Measurements from ENCODE around the gene KRTAP5-4. TPM values are rescaled to one million over a fixed set of nuclear protein-coding genes. Genes with fewer than 3 reads are reported as not detected.
A peak's percentile ranks its signal among the peaks of the same experiment; 100 is the strongest.
"Not testable (repeated sequence)": the region's sequence is repeated elsewhere in the genome, so short reads cannot be mapped to it uniquely, and the experiment has no call there.

The KRTAP5-4 gene
- total RNA-seq, 2 donors from 2014 or later: not detected

- no peaks in the 10 kb centered on the region for H3K36me3 ChIP-seq
- H3K9ac ChIP-seq (ENCODE audit: low read depth in 2 of 2, low read length in 2 of 2): no peak overlapping the region
- H3K27ac ChIP-seq: no peak overlapping the region
- intact Hi-C loops (cut with DNase I): no loop called here
- TF ChIP-seq, protein P1, sequence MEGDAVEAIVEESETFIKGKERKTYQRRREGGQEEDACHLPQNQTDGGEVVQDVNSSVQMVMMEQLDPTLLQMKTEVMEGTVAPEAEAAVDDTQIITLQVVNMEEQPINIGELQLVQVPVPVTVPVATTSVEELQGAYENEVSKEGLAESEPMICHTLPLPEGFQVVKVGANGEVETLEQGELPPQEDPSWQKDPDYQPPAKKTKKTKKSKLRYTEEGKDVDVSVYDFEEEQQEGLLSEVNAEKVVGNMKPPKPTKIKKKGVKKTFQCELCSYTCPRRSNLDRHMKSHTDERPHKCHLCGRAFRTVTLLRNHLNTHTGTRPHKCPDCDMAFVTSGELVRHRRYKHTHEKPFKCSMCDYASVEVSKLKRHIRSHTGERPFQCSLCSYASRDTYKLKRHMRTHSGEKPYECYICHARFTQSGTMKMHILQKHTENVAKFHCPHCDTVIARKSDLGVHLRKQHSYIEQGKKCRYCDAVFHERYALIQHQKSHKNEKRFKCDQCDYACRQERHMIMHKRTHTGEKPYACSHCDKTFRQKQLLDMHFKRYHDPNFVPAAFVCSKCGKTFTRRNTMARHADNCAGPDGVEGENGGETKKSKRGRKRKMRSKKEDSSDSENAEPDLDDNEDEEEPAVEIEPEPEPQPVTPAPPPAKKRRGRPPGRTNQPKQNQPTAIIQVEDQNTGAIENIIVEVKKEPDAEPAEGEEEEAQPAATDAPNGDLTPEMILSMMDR (IDR thresholded peaks at IDR 0.05): no peak
- H3K27me3 ChIP-seq: no peaks in the 10 kb centered on the region
- no peaks in the 10 kb centered on the region for H3K9me3 ChIP-seq
- H3K4me1 ChIP-seq: no peaks in the 10 kb centered on the region
- no peak for DNase-seq
- no peak overlapping the region for H3K4me3 ChIP-seq
Measured at GRCh38 chr11:1586699-1587098, 35.2 kb downstream of the KRTAP5-4 start.

DNA sequence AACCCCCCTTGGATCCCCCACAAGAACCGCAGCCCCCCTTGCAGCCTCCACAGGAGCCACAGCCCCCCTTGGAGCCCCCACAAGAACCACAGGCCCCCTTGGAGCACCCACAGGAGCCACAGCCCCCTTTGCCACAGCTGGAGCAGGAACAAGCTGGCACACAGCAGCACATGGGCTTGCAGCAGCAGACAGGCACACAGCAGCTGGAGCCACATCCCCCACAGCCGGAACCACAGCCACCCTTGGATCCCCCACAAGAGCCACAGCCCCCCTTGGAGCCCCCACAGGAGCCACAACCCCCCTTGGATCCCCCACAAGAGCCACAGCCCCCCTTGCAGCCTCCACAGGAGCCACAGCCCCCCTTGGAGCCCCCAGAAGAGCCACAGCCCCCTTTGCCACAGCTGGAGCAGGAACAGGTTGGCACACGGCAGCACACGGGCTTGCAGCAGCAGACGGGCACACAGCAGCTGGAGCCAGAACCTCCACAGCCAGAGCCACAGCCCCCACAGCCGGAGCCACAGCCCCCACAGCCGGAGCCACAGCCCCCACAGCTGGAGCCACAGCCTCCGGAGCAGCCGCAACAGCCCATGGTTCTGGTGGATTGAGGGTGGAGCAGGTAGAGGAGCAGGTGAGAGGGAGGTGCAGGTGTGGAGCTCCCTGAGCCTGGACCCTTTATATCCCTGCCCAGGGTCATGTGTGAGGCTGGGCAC is 37.1 kb downstream of the KRTAP5-4 start, which contains the start of gene KRTAP5-1:
Gene KRTAP5-1, minus strand, starts transcription at position 623 of the 710 bp plus-strand sequence. Its CDS starts 34 bp downstream, at position 589.
- H3K27me3 ChIP-seq; intact Hi-C loops (cut with DNase I): not testable (repeated sequence)

DNA sequence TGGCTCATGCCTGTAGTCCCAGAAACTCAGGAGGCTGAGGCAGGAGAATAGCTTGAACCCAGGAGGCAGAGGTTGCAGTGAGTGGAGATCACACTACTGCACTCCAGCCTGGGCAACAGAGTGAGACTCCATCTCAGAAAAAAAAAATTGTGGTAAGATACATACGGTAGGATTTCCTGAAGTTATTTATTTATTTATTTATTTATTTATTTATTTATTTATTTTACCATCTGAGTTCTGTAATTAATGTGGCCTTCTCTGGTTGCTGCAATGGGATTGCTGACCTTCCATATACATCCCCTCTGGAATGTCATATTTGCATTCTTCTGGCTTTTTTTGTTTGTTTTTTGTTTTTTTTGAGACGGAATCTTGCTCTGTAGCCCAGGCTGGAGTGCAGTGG is 39.0 kb downstream of the KRTAP5-4 start:
- H3K36me3 ChIP-seq; H3K4me1 ChIP-seq; intact Hi-C loops (cut with DNase I); DNase-seq; H3K9me3 ChIP-seq; H3K4me3 ChIP-seq; H3K27ac ChIP-seq; H3K27me3 ChIP-seq; H3K9ac ChIP-seq (ENCODE audit: low read depth in 2 of 2, low read length in 2 of 2): not testable (repeated sequence)

More for the DNA sequence above, 37.1 kb downstream of the KRTAP5-4 start, which contains the start of gene KRTAP5-1:
- H3K4me1 ChIP-seq; H3K9ac ChIP-seq (ENCODE audit: low read depth in 2 of 2, low read length in 2 of 2); H3K36me3 ChIP-seq; H3K9me3 ChIP-seq; H3K27ac ChIP-seq; H3K4me3 ChIP-seq; DNase-seq: not testable (repeated sequence)

DNA sequence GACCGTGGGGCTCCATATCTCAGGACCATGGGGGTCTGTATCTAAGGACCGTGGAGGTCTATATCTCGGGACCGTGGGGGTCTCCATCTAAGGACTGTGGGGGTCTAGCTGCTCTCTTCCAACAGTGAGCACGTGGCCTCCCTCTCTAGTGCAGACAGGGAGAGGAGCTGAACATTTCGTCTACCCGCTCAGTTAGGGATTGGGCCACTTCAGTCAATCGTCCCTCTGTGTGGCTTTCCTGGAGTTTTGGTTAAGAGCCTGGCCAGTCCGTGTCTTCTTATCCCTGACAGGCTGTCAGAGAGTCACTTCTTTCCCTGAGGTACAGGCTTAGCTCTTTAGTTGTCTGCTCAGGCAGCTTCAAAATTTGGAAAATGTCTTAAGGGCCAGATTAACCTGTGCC is 40.0 kb downstream of the KRTAP5-4 start:
- Histone ChIP-seq H3K4me3 (no peak overlapping the region), H3K4me1 (no peaks in the 10 kb centered on the region), H3K27me3 (no peaks in the 10 kb centered on the region), H3K36me3 (no peaks in the 10 kb centered on the region), H3K27ac (no peak overlapping the region), H3K9me3 (no peaks in the 10 kb centered on the region), H3K9ac (ENCODE audit: low read depth in 2 of 2, low read length in 2 of 2) (no peak overlapping the region)
- intact Hi-C loops (cut with DNase I): no loop called here
- DNase-seq: no peak
- TF ChIP-seq, protein P1 (IDR thresholded peaks at IDR 0.05): no peak

DNA sequence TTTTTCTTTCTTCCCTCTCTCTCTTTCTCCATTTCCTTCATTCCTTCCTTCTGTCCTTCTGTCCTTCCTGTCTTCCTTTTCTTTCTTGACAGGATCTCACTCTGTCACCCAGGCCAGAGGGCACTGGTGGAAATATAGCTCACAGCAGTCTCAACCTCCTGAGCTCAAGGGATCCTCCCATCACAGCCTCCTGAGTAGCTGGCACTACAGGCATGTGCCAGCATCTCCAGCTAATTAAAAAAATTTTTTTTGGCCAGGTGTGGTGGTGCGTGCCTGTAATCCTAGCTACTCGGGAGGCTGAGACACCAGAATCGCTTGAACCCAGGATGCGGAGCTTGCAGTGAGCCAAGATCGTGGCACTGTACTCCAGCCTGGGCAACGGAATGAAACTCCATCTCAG is 45.1 kb downstream of the KRTAP5-4 start:
- H3K27me3 ChIP-seq: no peaks in the 10 kb centered on the region
- TF ChIP-seq, protein P1 (IDR thresholded peaks at IDR 0.05): no peak
- H3K4me1 ChIP-seq: no peaks in the 10 kb centered on the region
- H3K36me3 ChIP-seq: no peaks in the 10 kb centered on the region
- H3K9me3 ChIP-seq: no peaks in the 10 kb centered on the region
- no peak for DNase-seq
- no peak overlapping the region for H3K4me3 ChIP-seq
- intact Hi-C loops (cut with DNase I): loop anchor here (5.0 kb wide), 1 partner anchor 35 kb away; no protein-coding TSS in a partner anchor
- H3K9ac ChIP-seq (ENCODE audit: low read depth in 2 of 2, low read length in 2 of 2): no peak overlapping the region
- H3K27ac ChIP-seq: no peak overlapping the region

GRCh38 chr11:1575756-1576155 is 46.2 kb downstream of the KRTAP5-4 start:
- not testable (repeated sequence) for DNase-seq; H3K27me3 ChIP-seq; H3K4me1 ChIP-seq; H3K36me3 ChIP-seq; H3K9ac ChIP-seq (ENCODE audit: low read depth in 2 of 2, low read length in 2 of 2); H3K4me3 ChIP-seq; H3K9me3 ChIP-seq
- intact Hi-C loops (cut with DNase I): loop anchor here (5.0 kb wide), 1 partner anchor 33 kb away; no protein-coding TSS in a partner anchor
- peak overlapping the region; percentile 29 for H3K27ac ChIP-seq

DNA sequence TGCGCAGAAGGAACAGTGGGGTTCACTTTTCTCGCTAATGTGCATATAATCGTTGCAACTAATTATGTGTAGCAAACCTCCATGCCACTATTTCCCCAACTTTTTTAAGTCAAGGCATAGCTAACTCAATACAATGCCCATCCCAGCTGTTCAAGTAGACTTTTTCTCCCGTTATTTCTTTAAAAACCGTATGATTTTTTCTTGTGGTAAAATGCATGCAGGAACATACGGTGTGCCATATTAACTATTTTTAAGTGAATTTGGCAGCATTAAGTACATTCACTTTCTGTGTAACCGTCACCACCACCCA is 47.0 kb downstream of the KRTAP5-4 start:
- H3K9me3 ChIP-seq: no peaks in the 10 kb centered on the region
- H3K9ac ChIP-seq (ENCODE audit: low read depth in 2 of 2, low read length in 2 of 2): peak overlapping the region in 1 of 2 donors; percentile 13
- DNase-seq: no peak
- H3K4me1 ChIP-seq: no peaks in the 10 kb centered on the region
- no peaks in the 10 kb centered on the region for H3K27me3 ChIP-seq
- intact Hi-C loops (cut with DNase I): loop anchor here (5.0 kb wide), 1 partner anchor 33 kb away; no protein-coding TSS in a partner anchor
- TF ChIP-seq, protein P1 (IDR thresholded peaks at IDR 0.05): peak; percentile 5
- H3K36me3 ChIP-seq: no peaks in the 10 kb centered on the region
- peak overlapping the region; percentile 87 for H3K27ac ChIP-seq
- no peak overlapping the region for H3K4me3 ChIP-seq
